ENCODE measurements around the gene ADAM23.
"Not testable (repeated sequence)": the region's sequence is repeated elsewhere in the genome, so short reads cannot be mapped to it uniquely, and the experiment has no call there.

Gene ADAM23, protein sequence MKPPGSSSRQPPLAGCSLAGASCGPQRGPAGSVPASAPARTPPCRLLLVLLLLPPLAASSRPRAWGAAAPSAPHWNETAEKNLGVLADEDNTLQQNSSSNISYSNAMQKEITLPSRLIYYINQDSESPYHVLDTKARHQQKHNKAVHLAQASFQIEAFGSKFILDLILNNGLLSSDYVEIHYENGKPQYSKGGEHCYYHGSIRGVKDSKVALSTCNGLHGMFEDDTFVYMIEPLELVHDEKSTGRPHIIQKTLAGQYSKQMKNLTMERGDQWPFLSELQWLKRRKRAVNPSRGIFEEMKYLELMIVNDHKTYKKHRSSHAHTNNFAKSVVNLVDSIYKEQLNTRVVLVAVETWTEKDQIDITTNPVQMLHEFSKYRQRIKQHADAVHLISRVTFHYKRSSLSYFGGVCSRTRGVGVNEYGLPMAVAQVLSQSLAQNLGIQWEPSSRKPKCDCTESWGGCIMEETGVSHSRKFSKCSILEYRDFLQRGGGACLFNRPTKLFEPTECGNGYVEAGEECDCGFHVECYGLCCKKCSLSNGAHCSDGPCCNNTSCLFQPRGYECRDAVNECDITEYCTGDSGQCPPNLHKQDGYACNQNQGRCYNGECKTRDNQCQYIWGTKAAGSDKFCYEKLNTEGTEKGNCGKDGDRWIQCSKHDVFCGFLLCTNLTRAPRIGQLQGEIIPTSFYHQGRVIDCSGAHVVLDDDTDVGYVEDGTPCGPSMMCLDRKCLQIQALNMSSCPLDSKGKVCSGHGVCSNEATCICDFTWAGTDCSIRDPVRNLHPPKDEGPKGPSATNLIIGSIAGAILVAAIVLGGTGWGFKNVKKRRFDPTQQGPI

GRCh38 chr2:206442833-206443734, at the start of gene ADAM23:
ADAM23 (plus strand) TSS chr2:206443532; CDS start chr2:206443867, 335 bp downstream.
- TF ChIP-seq, protein P1, sequence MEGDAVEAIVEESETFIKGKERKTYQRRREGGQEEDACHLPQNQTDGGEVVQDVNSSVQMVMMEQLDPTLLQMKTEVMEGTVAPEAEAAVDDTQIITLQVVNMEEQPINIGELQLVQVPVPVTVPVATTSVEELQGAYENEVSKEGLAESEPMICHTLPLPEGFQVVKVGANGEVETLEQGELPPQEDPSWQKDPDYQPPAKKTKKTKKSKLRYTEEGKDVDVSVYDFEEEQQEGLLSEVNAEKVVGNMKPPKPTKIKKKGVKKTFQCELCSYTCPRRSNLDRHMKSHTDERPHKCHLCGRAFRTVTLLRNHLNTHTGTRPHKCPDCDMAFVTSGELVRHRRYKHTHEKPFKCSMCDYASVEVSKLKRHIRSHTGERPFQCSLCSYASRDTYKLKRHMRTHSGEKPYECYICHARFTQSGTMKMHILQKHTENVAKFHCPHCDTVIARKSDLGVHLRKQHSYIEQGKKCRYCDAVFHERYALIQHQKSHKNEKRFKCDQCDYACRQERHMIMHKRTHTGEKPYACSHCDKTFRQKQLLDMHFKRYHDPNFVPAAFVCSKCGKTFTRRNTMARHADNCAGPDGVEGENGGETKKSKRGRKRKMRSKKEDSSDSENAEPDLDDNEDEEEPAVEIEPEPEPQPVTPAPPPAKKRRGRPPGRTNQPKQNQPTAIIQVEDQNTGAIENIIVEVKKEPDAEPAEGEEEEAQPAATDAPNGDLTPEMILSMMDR (IDR thresholded peaks at IDR 0.05; ENCODE audit: borderline replicate concordance, control extremely low read depth, extremely low read depth, insufficient read depth, missing control alignments), result peak; percentile 19
- in situ Hi-C loops (cut with MboI; ENCODE audit: low sequenced_read_pairs, unreplicated experiment), result no loop called here
- peak; percentile 85 for DNase-seq (ENCODE audit: low spot score)

- in situ Hi-C loops (cut with MboI; ENCODE audit: low sequenced_read_pairs, unreplicated experiment), result no loop called here
- no peak for DNase-seq (ENCODE audit: low spot score)
- TF ChIP-seq, protein P1 (IDR thresholded peaks at IDR 0.05; ENCODE audit: borderline replicate concordance, control extremely low read depth, extremely low read depth, insufficient read depth, missing control alignments), result no peak
Measured at GRCh38 chr2:206396211-206396610, 47.1 kb upstream of the ADAM23 start.

DNA sequence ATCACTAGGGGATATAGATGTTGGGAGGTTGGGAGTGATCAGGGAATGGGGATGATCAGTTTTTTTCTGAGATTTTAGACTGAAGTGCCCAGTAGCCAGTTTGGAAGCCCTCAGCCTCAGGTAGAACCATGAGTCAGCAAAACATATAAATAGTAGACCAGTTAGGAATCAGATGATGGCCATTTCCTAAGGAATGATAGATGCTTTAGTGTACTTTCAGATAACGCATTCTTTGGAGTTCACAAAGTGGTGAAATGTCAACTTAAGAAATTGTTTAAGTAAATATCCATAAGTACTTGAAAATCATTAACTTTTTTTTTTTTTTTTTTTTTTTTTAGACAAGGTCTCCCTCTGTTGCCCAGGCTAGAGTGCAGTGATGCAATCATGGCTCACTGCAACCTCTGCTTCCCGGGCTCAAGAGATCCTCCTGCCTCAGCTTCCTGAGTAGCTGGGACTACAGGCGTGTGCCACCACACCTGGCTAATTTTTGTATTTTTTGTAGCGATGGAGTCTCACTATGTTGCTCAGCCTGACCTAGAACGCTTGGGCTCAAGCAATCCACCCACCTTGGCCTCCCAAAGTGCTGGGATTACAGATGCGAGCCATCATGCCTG, 40.3 kb upstream of the ADAM23 start:
- DNase-seq (ENCODE audit: low spot score); in situ Hi-C loops (cut with MboI; ENCODE audit: low sequenced_read_pairs, unreplicated experiment): not testable (repeated sequence)

DNA sequence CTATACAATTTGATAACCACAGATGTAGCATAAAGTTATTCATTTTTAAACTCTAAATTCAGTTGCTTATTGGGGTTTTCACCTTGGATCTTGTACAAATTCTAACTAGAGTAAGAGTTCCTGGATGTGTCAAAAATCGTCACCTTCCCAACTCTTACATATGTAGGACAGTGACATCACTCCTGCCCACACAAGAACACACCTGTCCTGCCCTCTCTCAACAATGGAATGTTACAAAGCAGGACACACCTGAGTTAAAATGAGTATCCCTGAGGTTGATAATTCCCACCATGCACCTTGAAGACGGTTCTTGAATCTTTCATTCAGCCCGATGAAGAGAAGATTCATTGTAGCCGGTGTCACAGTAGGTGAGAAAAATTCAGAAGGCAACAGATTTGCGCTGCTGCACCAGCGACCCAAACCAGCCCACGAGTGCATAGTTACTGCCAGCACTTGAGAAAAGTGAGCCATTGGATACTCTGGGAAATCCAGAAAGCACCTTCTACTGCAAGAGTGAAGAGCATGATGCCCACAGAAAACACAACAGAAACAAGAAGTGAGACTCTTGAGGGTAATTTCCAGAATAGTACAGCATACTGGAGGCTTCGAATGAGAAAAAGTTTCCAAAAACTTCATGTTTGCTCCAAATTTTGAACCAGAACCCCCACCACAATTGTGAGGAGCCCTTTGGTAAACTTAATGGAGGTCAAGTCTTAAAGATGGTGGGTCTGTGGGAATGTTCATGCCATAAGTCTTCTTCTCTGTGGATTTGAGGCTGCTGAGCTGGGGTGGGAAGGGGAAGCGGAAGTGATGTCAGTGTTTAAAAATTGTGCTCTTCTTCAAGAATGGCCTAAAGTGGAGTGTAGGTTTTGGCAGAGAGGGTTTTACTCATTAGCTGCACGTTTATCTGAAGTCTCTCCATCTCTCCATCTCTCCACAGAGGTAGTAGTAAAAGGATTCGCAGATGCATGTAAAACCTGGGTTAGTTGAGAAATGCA, 34.7 kb upstream of the ADAM23 start:
- peak; percentile 31 for DNase-seq (ENCODE audit: low spot score)
- TF ChIP-seq, protein P1 (IDR thresholded peaks at IDR 0.05; ENCODE audit: borderline replicate concordance, control extremely low read depth, extremely low read depth, insufficient read depth, missing control alignments), result no peak
- in situ Hi-C loops (cut with MboI; ENCODE audit: low sequenced_read_pairs, unreplicated experiment), result no loop called here

DNA sequence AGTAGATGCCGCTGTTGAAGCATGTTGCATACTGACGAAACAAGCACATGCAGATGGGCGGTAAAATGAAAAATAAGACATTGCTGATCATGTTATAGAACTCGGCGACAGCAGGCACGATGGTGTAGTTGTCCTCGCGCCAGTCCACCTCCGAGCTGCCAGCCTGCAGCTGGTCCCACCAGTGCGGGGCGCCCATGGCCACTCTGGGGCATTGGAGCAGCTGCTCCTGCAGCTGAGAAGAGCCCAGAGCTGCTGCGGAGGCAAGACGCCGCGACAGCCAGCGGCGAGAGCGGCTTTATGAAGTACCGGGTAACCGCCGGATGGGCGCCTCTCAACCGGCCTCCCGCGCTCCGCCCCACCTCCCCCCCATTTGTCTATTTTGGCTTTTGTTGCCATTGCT, 32.6 kb upstream of the ADAM23 start:
- DNase-seq (ENCODE audit: low spot score), result no peak
- TF ChIP-seq, protein P1 (IDR thresholded peaks at IDR 0.05; ENCODE audit: borderline replicate concordance, control extremely low read depth, extremely low read depth, insufficient read depth, missing control alignments), result no peak
- in situ Hi-C loops (cut with MboI; ENCODE audit: low sequenced_read_pairs, unreplicated experiment), result no loop called here
